Vagina (tissue), 2 donors: ENCODE results near the gene CCBE1. TPM values are rescaled to one million over a fixed set of nuclear protein-coding genes. Genes with fewer than 3 reads are reported as not detected.

ENCODE experiments used
- DNase-seq, 2 donors: peaks; one replicate each; pipeline ENCODE4 v3.0.0-alpha.2; 2017; ENCODE audit errors: extremely low spot score in 2 of 2
- H3K27ac ChIP-seq: fragments of 200-600 bp; sonication (generic); one replicate; pipeline ENCODE4 v1.5.1; 2019
- H3K27me3 ChIP-seq: fragments of 200-600 bp; sonication (generic); one replicate; pipeline ENCODE4 v1.5.1; 2019
- H3K36me3 ChIP-seq, 2 donors: fragments of 200-600 bp; sonication (generic); one replicate each; pipeline ENCODE4 v1.5.1; 2017 to 2019
- H3K4me1 ChIP-seq: fragments of 200-600 bp; sonication (generic); one replicate; pipeline ENCODE4 v1.5.1; 2019
- H3K4me3 ChIP-seq, 2 donors: fragments of 200-600 bp; sonication (generic); 1 replicate in 1 of 2; 2 replicates in 1 of 2; pipeline ENCODE4 v1.5.1; 2016 to 2019
- H3K9me3 ChIP-seq: fragments of 200-600 bp; sonication (generic); one replicate; pipeline ENCODE4 v1.5.1; 2019
- POLR2A ChIP-seq, 2 donors: fragments of 450-650 bp; IDR thresholded peaks; one replicate each; pipeline ENCODE4 v1.6.1; 2017; ENCODE audit warnings: antibody characterized with exemption in 2 of 2, mild to moderate bottlenecking in 2 of 2, moderate library complexity in 2 of 2
- POLR2AphosphoS5 ChIP-seq, 2 donors: sonication (generic); formaldehyde crosslinking; IDR thresholded peaks; one replicate each; pipeline ENCODE4 v1.9.0; 2017; ENCODE audit warnings: antibody characterized with exemption in 2 of 2, mild to moderate bottlenecking in 2 of 2, low read depth in 1 of 2; ENCODE audit not compliant: insufficient read depth in 1 of 2
- intact Hi-C: fragments of 100-400 bp; cut with DNase I; formaldehyde crosslinking; loops from one replicate; pipeline ENCODE4 v1.15.1; 2023
- total RNA-seq: library from RNA; depleted of rRNA; stranded (reverse); fragments of >200 nt; gene quantifications from one replicate; pipeline ENCODE4 v1.2.3, GENCODE V29; 2016
- TF ChIP-seq, protein P1 (sequence below), 3 experiments: fragments of 450-650 bp in 2 of 3; fragments of 200-600 bp in 1 of 3; sonication (generic) in 1 of 3; IDR thresholded peaks; one replicate each; pipeline ENCODE4 v1.5.1; 2017 to 2019; ENCODE audit warnings: antibody characterized with exemption in 3 of 3, mild to moderate bottlenecking in 2 of 3, moderate library complexity in 2 of 3

The CCBE1 gene
- total RNA-seq, 1 donor from 2014 or later, result 2.9 TPM

DNA sequence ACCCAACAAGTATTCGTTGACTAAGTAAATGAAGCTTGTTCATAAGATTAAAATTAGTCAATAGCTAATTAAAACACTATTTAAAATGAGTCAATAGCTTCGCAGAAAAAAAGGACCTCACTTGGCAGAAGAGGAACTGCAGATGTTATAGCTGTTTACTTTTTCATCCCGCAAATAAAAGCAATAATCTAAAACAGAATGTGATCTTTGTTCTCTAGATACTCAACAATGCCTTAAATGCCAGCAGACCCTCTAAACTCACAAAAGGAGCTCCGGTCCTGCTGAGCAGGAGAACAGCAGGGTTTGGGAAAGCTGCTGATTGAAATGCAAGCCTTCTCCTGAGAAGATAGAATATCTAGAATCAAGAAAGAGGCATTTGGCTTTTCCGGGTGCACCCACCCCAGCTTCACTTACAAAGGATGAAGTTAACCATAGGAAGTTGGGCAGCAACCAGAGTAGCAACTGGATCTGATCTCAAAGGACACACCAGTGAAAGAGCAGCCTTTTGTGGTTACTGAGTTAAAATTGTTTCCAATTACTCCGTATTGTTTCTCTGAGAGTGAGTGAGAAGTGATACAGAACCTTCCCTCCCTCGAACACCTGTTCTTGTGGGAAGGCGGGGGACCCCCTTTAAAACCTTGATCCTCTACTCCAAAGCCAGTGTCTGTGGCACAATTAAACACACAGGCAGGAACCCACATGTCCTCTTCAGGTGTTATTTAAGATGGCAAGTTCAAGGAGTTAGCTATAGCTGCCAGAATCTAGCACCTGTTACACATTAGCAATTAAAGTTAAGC is 6.8 kb downstream of the CCBE1 start:
- H3K36me3 ChIP-seq, result no peaks in the 10 kb centered on the region
- H3K27me3 ChIP-seq, result no peaks in the 10 kb centered on the region
- H3K27ac ChIP-seq, result no peak overlapping the region
- H3K4me3 ChIP-seq, result no peak overlapping the region
- intact Hi-C loops, result no loop called here
- DNase-seq, result no peak
- no peaks in the 10 kb centered on the region for H3K9me3 ChIP-seq
- TF ChIP-seq, protein P1, sequence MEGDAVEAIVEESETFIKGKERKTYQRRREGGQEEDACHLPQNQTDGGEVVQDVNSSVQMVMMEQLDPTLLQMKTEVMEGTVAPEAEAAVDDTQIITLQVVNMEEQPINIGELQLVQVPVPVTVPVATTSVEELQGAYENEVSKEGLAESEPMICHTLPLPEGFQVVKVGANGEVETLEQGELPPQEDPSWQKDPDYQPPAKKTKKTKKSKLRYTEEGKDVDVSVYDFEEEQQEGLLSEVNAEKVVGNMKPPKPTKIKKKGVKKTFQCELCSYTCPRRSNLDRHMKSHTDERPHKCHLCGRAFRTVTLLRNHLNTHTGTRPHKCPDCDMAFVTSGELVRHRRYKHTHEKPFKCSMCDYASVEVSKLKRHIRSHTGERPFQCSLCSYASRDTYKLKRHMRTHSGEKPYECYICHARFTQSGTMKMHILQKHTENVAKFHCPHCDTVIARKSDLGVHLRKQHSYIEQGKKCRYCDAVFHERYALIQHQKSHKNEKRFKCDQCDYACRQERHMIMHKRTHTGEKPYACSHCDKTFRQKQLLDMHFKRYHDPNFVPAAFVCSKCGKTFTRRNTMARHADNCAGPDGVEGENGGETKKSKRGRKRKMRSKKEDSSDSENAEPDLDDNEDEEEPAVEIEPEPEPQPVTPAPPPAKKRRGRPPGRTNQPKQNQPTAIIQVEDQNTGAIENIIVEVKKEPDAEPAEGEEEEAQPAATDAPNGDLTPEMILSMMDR (IDR thresholded peaks at IDR 0.05), result no peak
- no peak for TF ChIP-seq POLR2AphosphoS5 (IDR thresholded peaks at IDR 0.05; ENCODE audit: insufficient read depth in 1 of 2, low read depth in 1 of 2)
- no peak for TF ChIP-seq POLR2A (IDR thresholded peaks at IDR 0.05)
- H3K4me1 ChIP-seq, result peaks cover under 1% of the 10 kb centered on the region

- intact Hi-C loops, result no loop called here
- no peaks in the 10 kb centered on the region for H3K36me3 ChIP-seq
- no peaks in the 10 kb centered on the region for H3K27me3 ChIP-seq
- H3K9me3 ChIP-seq, result no peaks in the 10 kb centered on the region
- no peaks in the 10 kb centered on the region for H3K4me1 ChIP-seq
- H3K4me3 ChIP-seq, result no peak overlapping the region
- TF ChIP-seq POLR2A (IDR thresholded peaks at IDR 0.05) (no peak), POLR2AphosphoS5 (IDR thresholded peaks at IDR 0.05; ENCODE audit: insufficient read depth in 1 of 2, low read depth in 1 of 2) (no peak)
- TF ChIP-seq, protein P1 (IDR thresholded peaks at IDR 0.05), result no peak
- no peak overlapping the region for H3K27ac ChIP-seq
- DNase-seq, result no peak
These were observed 7.5 kb downstream of the CCBE1 start for GRCh38 chr18:59689756-59690155.

DNA sequence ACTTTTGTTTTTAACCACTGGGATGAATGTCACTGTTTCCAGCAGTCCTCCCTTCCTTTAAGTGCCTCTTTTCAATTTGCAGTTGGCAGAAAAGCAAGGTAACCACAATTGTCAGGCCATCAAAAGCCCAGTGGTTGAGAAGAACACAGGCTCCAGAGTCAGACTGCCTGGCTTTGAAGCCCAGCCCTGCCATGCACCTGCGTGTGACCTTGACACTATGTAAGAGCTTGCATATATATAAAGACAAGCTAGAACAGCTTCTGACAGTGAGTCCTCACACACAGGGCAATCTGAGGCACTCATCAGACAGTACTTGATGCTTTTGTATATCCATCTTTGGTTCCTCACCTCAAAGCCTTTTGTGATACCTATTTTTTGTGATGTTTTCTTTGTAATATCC is 11.0 kb downstream of the CCBE1 start:
- Histone ChIP-seq H3K4me3 (no peak overlapping the region), H3K36me3 (no peaks in the 10 kb centered on the region), H3K9me3 (no peaks in the 10 kb centered on the region), H3K27me3 (no peaks in the 10 kb centered on the region), H3K4me1 (no peaks in the 10 kb centered on the region), H3K27ac (no peak overlapping the region)
- no peak for DNase-seq
- TF ChIP-seq POLR2A (IDR thresholded peaks at IDR 0.05), result no peak
- TF ChIP-seq, protein P1 (IDR thresholded peaks at IDR 0.05), result no peak
- TF ChIP-seq POLR2AphosphoS5 (IDR thresholded peaks at IDR 0.05; ENCODE audit: insufficient read depth in 1 of 2, low read depth in 1 of 2), result no peak
- intact Hi-C loops, result no loop called here

DNA sequence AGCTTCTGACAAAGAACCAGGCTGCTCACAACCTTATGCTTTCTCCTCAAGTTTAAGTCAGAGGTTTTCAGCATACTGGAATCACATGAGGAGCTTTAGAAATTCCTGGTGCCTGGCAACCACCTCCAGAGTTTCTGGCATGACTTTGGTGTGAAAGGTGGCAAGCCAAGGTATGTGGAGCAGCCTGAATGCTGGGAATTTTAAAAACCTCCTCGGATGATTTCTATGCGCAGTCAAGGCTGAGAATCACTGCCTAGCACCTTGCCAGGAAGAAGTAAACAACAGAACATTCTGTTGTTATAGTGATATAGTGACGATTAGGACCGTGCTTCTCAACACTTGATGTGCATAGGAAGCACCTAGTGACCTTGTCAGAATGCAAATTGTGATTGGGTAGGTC is 11.7 kb downstream of the CCBE1 start:
- Histone ChIP-seq H3K36me3 (no peaks in the 10 kb centered on the region), H3K27me3 (no peaks in the 10 kb centered on the region), H3K4me1 (no peaks in the 10 kb centered on the region), H3K4me3 (no peak overlapping the region), H3K9me3 (no peaks in the 10 kb centered on the region), H3K27ac (no peak overlapping the region)
- DNase-seq, result no peak
- TF ChIP-seq POLR2A (IDR thresholded peaks at IDR 0.05), result no peak
- TF ChIP-seq, protein P1 (IDR thresholded peaks at IDR 0.05), result no peak
- intact Hi-C loops, result no loop called here

DNA sequence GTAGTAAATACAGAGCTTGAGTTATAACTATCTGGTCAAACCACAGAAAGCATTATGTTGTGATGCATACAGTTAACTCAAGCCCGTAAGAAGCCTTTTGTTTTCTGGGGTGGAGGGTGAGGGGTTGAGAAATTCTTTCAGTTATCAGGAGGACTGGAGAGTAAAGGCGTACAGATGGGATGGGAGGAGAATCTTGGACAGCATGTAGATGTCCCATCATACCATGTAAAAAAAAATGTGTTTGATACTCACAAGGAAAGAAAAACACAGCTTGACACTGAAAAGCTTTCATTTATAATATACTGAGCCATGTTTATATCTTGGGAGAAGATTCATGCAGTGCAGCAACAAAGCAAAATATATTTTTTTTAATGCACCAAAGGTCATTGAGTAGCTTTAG is 12.4 kb downstream of the CCBE1 start:
- intact Hi-C loops, result no loop called here
- DNase-seq, result no peak
- TF ChIP-seq, protein P1 (IDR thresholded peaks at IDR 0.05), result no peak
- TF ChIP-seq POLR2A (IDR thresholded peaks at IDR 0.05) (no peak), POLR2AphosphoS5 (IDR thresholded peaks at IDR 0.05; ENCODE audit: insufficient read depth in 1 of 2, low read depth in 1 of 2) (no peak)
- H3K9me3 ChIP-seq, result no peaks in the 10 kb centered on the region
- no peak overlapping the region for H3K4me3 ChIP-seq
- no peaks in the 10 kb centered on the region for H3K27me3 ChIP-seq
- no peaks in the 10 kb centered on the region for H3K36me3 ChIP-seq
- no peaks in the 10 kb centered on the region for H3K4me1 ChIP-seq
- H3K27ac ChIP-seq, result no peak overlapping the region
